Ovary (tissue), 9 donors: ENCODE results near the gene RTP5. TPM values are rescaled to one million over a fixed set of nuclear protein-coding genes. Genes with fewer than 3 reads are reported as not detected.
"Not testable (repeated sequence)": the region's sequence is repeated elsewhere in the genome, so short reads cannot be mapped to it uniquely, and the experiment has no call there.

ENCODE experiments used
- DNase-seq, 5 donors: peaks; one replicate each; pipeline ENCODE4 v3.0.0-alpha.2; 2019 to 2020
- H3K27ac ChIP-seq, 2 donors: fragments of 200-600 bp; one replicate each; pipeline versions ENCODE4 v1.5.1 to v1.8.0; 2019 to 2022
- H3K27me3 ChIP-seq: fragments of 200-600 bp; one replicate; pipeline ENCODE4 v1.8.0; 2022
- H3K36me3 ChIP-seq: fragments of 200-600 bp; sonication (generic); one replicate; pipeline ENCODE4 v1.5.1; 2019
- H3K4me1 ChIP-seq: one replicate; pipeline ENCODE4 v1.8.1; 2013; ENCODE audit warnings: mild to moderate bottlenecking, moderate library complexity; ENCODE audit not compliant: insufficient read depth
- H3K4me3 ChIP-seq: fragments of 200-600 bp; sonication (generic); one replicate; pipeline ENCODE4 v1.5.1; 2017
- H3K9me3 ChIP-seq, 2 donors: fragments of 200-600 bp in 1 of 2; sonication (generic) in 1 of 2; one replicate each; pipeline versions ENCODE4 v1.5.1 to v1.8.1; 2013 to 2019; ENCODE audit warnings: mild to moderate bottlenecking in 1 of 2, moderate library complexity in 1 of 2
- EP300 ChIP-seq: sonication (generic); formaldehyde crosslinking; IDR thresholded peaks from one replicate; pipeline ENCODE4 v1.6.1; 2017; ENCODE audit warnings: antibody characterized with exemption
- POLR2A ChIP-seq: fragments of 450-650 bp; IDR thresholded peaks from one replicate; pipeline ENCODE4 v1.6.1; 2017; ENCODE audit warnings: antibody characterized with exemption, mild to moderate bottlenecking, moderate library complexity
- WGBS, 3 donors: extraction: QIAGEN DNeasy Blood & Tissue Kit in 1 of 3; methylation state at CpG; one replicate each; pipeline versions ENCODE4 v1.1.5 to v1.1.7; 2013 to 2017; 5-methylcytosine and 5-hydroxymethylcytosine counted together
- intact Hi-C, 4 donors: fragments of 100-400 bp; cut with DNase I; formaldehyde crosslinking; loops; one replicate each; pipeline versions ENCODE4 v1.11.0 to v1.15.1; 2022 to 2023
- polyA plus RNA-seq, 2 donors: library from polyadenylated mRNA; stranded (reverse); fragments of 200-250 nt in 1 of 2; fragments of 350-450 nt in 1 of 2; fragmentation: Illumina TruSeq in 1 of 2; extraction: RNeasy Lipid Tissue Mini Kit (QIAGEN cat#74804) in 1 of 2; gene quantifications; one replicate each; pipeline ENCODE4 v1.2.3, GENCODE V29; 2013 to 2014
- total RNA-seq, 7 donors: library from RNA; depleted of rRNA in 2 of 7; stranded (reverse); fragments of >200 nt in 2 of 7; fragmentation: NEBNext Ultra II Directional in 3 of 7; extraction: Animal tissue kit (Norgen Biotek cat#: 25700) in 3 of 7; gene quantifications; one replicate each; pipeline versions ENCODE4 v1.1.0 to v1.2.4, GENCODE V29; 2016 to 2023
- TF ChIP-seq, protein P1 (sequence below), 3 donors: fragments of 450-650 bp in 2 of 3; fragments of 200-600 bp in 1 of 3; IDR thresholded peaks; one replicate each; pipeline versions ENCODE4 v1.5.1 to v1.8.0; 2016 to 2022; ENCODE audit warnings: antibody characterized with exemption in 3 of 3, mild to moderate bottlenecking in 1 of 3
- donor health status: DM: no; HTN: no; CAD: no; lungs with moderate emphysema.
- donor health status: DM: no; HTN: no; CAD: no.
- donor health status: Bipolar disorder and iron deficiency.
- donor health status: DM: yes; HTN: yes; CAD: no.
- donor health status: DM: no; HTN: no; CAD: no.
- donor health status: DM: yes; HTN: yes; CAD: no.

Gene RTP5
- total and polyA plus RNA-seq, 9 donors: 0.10 TPM; not detected in 8

DNA sequence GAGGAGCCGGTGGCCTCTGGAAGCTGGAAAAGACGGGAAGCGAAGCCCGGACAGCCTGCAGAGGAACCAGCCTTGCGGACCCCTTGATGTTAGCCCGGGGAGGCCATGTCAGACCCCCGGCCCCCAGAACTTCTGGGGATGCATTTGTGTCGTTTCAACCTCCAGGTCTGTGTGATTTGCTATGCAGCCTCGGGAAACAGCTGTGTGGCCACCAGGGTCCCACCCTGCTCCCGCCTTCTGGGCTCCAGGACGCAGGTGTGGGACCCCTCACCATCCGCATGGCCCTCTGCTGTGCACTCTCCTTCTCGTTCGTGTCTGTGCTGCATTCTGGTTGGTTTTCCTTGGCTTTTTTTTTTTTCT is 47.3 kb upstream of the RTP5 start:
- no peaks in the 10 kb centered on the region for H3K9me3 ChIP-seq
- no peak for DNase-seq
- TF ChIP-seq POLR2A: no peak
- TF ChIP-seq EP300: no peak
- TF ChIP-seq, protein P1, sequence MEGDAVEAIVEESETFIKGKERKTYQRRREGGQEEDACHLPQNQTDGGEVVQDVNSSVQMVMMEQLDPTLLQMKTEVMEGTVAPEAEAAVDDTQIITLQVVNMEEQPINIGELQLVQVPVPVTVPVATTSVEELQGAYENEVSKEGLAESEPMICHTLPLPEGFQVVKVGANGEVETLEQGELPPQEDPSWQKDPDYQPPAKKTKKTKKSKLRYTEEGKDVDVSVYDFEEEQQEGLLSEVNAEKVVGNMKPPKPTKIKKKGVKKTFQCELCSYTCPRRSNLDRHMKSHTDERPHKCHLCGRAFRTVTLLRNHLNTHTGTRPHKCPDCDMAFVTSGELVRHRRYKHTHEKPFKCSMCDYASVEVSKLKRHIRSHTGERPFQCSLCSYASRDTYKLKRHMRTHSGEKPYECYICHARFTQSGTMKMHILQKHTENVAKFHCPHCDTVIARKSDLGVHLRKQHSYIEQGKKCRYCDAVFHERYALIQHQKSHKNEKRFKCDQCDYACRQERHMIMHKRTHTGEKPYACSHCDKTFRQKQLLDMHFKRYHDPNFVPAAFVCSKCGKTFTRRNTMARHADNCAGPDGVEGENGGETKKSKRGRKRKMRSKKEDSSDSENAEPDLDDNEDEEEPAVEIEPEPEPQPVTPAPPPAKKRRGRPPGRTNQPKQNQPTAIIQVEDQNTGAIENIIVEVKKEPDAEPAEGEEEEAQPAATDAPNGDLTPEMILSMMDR (IDR thresholded peaks at IDR 0.05): no peak
- H3K27ac ChIP-seq: no peak overlapping the region
- intact Hi-C loops: no loop called here
- no peaks in the 10 kb centered on the region for H3K27me3 ChIP-seq
- no peaks in the 10 kb centered on the region for H3K4me1 ChIP-seq
- no peaks in the 10 kb centered on the region for H3K36me3 ChIP-seq
- 67 to 70% (median 67%) methylated on average over 14 of the region's 14 CpGs for WGBS, 3 donors
- H3K4me3 ChIP-seq: no peak overlapping the region

DNA sequence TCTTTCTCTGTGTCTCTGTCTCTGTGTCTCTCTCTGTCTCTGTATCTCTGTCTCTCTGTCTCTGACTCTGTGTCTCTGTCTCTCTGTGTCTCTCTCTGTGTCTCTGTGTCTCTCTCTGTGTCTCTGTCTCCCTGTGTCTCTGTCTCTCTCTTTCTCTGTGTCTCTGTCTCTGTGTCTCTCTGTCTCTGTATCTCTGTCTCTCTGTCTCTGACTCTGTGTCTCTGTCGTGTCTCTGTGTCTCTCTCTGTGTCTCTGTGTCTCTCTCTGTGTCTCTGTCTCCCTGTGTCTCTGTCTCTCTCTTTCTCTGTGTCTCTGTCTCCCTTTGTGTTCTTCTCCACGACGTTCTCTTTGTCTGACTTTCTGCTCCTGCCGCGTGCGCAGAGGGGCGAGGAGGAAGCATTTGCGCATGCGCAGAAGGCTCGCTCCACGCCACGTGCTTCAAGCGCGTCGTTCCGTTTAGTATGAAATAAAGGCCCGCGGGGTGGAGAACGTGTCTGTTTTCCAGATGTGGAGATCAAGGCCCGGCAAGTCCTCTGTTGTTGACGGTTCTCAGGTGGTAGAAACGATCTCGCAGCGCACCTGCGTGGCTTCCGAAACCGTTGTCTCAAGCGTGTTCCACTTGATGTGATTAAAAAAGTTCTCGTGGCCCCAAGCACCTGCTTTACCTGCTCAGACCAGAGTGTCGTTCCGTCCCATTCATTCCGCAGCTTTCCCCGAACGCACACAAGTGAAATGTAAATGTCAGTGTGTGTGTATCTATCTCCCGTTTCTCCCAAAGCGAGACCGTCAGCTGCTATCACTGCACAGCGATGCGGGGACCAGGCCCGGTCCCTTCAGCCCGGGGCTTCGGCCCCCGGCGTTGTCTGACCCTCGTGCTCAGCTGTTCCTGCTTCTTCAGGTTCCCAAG is 45.7 kb upstream of the RTP5 start:
- DNase-seq, H3K27me3 ChIP-seq, intact Hi-C loops, H3K4me1 ChIP-seq, H3K36me3 ChIP-seq, H3K4me3 ChIP-seq, H3K9me3 ChIP-seq, H3K27ac ChIP-seq: not testable (repeated sequence)
- WGBS, 3 donors: 86 to 87% (median 87%) methylated on average over 45 of the region's 45 CpGs

DNA sequence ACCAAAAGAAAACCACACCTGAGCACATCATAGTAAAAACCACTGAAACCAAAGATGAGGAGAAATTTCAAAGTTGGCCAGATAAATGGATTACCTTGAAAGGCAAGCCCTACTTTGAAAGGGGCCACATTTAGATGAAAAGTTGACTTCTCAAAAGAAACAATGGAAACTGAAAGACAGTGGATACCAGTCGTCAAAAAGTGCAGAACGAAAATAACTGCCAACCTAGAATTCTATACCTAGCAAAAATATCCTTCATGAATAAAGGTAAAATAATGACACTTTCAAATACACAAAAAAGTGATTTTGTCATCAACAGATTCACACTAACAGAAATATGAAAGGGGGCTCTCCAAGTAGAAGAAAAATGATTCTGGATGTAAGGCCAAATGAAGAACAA is 42.1 kb upstream of the RTP5 start:
- WGBS, 3 donors: 78 to 85% (median 83%) methylated on average over 2 of the region's 2 CpGs
- H3K4me3 ChIP-seq: no peak overlapping the region
- TF ChIP-seq EP300 (no peak), POLR2A (no peak)
- TF ChIP-seq, protein P1 (IDR thresholded peaks at IDR 0.05): no peak
- H3K9me3 ChIP-seq: no peaks in the 10 kb centered on the region
- H3K4me1 ChIP-seq: no peaks in the 10 kb centered on the region
- intact Hi-C loops: no loop called here
- no peak overlapping the region for H3K27ac ChIP-seq
- no peaks in the 10 kb centered on the region for H3K27me3 ChIP-seq
- H3K36me3 ChIP-seq: no peaks in the 10 kb centered on the region
- DNase-seq: no peak

DNA sequence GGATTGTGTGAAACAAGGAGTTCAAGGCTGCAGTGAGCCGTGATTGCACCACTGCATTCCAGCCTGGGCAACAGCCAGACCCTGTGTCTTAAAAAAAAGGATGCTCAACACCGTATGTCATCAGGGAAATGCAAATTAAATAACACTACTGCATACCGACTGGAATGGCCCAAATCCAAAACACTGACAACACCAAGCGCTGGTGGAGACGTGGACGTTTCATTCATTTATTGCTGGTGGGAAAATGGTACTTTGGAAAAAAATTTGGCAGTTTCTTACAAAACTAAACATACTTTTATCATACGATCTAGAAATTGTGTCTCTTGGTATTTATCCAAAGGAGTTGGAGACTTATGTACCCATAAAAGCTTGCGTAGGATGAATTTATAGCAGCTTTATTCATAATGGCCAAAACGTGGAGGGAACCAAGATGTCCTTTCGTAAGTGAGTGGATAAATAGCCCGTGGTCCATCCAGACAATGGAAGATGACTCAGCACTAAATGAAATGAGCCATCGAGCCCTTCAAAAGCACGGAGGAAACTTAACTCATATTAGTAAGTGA is 36.3 kb upstream of the RTP5 start:
- no peak for DNase-seq

DNA sequence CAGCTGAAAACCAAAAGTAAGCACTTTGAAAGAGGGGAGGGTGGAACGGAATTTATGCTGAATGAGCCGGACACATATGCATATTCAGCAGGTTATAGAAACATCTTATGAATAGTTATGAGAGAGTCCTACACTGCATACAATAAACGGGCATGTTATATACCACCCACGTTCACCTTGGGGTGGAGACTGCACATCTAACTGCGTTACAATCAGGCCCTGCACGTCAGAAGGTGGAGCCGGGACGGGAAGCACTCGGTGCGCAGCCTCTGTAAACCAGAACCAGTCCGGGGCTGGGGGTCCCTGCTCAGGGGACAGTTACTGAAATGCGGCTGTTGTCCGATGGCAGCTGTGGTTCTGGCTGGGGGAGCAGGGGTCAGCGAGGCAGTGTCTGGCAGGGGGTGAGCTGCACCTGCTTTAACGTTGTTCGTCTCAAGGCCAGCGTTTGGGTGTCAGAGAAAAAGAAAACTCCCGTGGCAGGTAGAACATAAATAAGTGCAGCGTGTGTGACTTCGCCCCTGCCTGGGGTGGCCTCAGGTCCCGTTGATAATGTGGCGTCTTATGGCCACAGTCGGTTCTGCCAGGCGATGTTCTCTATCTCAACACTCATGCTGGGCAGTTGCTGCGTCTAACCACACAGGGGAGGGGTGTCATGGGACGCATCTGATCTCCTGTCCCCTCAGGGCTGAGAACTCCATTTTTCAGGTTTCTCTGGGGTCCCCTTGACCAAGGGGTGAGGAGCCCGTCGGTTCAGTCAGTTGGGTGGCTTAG is 35.6 kb upstream of the RTP5 start:
- H3K9me3 ChIP-seq, H3K4me3 ChIP-seq, DNase-seq, H3K27me3 ChIP-seq, H3K27ac ChIP-seq, intact Hi-C loops, H3K36me3 ChIP-seq, H3K4me1 ChIP-seq: not testable (repeated sequence)
- 69 to 84% (median 75%) methylated on average over 27 to 28 of the region's 28 CpGs for WGBS, 3 donors

More for the DNA sequence above, 36.3 kb upstream of the RTP5 start:
- 29 to 34% (median 31%) methylated on average over 13 of the region's 13 CpGs for WGBS, 3 donors
- TF ChIP-seq, protein P1 (IDR thresholded peaks at IDR 0.05): no peak
- no peak for TF ChIP-seq POLR2A
- TF ChIP-seq EP300: no peak
- no peaks in the 10 kb centered on the region for H3K27me3 ChIP-seq
- no peaks in the 10 kb centered on the region for H3K4me1 ChIP-seq
- no peak overlapping the region for H3K27ac ChIP-seq
- H3K4me3 ChIP-seq: no peak overlapping the region
- intact Hi-C loops: no loop called here
- H3K36me3 ChIP-seq: no peaks in the 10 kb centered on the region
- H3K9me3 ChIP-seq: no peaks in the 10 kb centered on the region
